ENCODE measurements around the gene C16orf89.

GRCh38 chr16:5015351-5015750, 50.4 kb downstream of the C16orf89 start:
- TF ChIP-seq POLR2A (IDR thresholded peaks at IDR 0.05), result no peak
- TF ChIP-seq, protein P1, sequence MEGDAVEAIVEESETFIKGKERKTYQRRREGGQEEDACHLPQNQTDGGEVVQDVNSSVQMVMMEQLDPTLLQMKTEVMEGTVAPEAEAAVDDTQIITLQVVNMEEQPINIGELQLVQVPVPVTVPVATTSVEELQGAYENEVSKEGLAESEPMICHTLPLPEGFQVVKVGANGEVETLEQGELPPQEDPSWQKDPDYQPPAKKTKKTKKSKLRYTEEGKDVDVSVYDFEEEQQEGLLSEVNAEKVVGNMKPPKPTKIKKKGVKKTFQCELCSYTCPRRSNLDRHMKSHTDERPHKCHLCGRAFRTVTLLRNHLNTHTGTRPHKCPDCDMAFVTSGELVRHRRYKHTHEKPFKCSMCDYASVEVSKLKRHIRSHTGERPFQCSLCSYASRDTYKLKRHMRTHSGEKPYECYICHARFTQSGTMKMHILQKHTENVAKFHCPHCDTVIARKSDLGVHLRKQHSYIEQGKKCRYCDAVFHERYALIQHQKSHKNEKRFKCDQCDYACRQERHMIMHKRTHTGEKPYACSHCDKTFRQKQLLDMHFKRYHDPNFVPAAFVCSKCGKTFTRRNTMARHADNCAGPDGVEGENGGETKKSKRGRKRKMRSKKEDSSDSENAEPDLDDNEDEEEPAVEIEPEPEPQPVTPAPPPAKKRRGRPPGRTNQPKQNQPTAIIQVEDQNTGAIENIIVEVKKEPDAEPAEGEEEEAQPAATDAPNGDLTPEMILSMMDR (IDR thresholded peaks at IDR 0.05), result no peak
